HFF-Myc (cell line): ENCODE measurements around the gene CDCA4.
"Not testable (repeated sequence)": the region's sequence is repeated elsewhere in the genome, so short reads cannot be mapped to it uniquely, and the experiment has no call there.

Experiments
- DNase-seq: peaks from one replicate; pipeline ENCODE4 v3.0.0-alpha.2; 2011; ENCODE audit warnings: low read depth; ENCODE audit errors: extremely low read depth
- H3K4me3 ChIP-seq: replicated peaks from 2 replicates; pipeline ENCODE4 v1.5.1; 2011; ENCODE audit warnings: low read depth, mild to moderate bottlenecking, control low read depth, low read length
- TF ChIP-seq, protein P1 (sequence below): IDR thresholded peaks from 2 replicates; pipeline ENCODE4 v1.5.1; 2012; ENCODE audit warnings: mild to moderate bottlenecking, low read depth, low read length, control low read depth; ENCODE audit errors: missing control alignments

CDCA4 gene

DNA sequence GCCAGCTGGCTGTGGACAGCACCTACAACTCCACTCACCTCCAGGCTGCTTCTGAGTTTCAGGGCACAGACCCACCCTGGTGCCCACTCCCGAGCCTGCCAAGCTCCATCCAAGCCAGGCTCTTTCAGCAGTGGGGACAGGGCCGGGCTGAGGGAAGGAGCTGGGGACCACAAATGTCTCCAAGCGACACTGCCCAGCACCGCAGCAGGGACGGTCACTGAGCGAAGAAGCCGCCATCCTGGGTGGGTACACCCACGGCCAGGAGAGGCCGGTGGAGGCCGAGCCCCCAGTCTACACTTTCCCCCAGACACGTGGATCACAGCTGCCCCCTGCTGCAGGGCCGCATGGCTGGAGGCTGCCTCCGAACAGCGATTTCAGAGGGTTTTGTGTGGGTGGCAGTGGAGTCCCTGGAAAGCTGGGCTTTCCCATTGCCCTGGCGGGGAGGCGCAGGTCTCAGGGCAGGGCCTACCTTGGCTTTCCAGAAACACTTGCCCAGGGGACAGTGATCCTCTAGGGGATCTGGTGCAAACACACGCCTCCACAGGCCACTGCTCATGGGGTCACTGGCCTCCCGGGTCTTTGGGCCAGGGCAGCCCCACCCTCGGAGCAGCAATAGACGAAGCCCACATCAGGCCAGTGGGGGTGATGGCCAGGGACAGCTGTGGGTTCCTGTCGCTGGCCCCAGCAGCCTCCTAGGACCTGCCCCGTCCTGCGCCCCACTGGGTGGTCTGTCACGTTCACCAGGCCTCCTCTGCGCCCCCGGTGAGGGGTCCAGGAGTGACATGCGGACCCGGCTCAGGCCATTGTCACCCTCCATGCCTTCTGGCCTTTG is 45.6 kb upstream of the CDCA4 start:
- TF ChIP-seq, protein P1, sequence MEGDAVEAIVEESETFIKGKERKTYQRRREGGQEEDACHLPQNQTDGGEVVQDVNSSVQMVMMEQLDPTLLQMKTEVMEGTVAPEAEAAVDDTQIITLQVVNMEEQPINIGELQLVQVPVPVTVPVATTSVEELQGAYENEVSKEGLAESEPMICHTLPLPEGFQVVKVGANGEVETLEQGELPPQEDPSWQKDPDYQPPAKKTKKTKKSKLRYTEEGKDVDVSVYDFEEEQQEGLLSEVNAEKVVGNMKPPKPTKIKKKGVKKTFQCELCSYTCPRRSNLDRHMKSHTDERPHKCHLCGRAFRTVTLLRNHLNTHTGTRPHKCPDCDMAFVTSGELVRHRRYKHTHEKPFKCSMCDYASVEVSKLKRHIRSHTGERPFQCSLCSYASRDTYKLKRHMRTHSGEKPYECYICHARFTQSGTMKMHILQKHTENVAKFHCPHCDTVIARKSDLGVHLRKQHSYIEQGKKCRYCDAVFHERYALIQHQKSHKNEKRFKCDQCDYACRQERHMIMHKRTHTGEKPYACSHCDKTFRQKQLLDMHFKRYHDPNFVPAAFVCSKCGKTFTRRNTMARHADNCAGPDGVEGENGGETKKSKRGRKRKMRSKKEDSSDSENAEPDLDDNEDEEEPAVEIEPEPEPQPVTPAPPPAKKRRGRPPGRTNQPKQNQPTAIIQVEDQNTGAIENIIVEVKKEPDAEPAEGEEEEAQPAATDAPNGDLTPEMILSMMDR = no peak
- H3K4me3 ChIP-seq = no peak overlapping the region
- no peak for DNase-seq

DNA sequence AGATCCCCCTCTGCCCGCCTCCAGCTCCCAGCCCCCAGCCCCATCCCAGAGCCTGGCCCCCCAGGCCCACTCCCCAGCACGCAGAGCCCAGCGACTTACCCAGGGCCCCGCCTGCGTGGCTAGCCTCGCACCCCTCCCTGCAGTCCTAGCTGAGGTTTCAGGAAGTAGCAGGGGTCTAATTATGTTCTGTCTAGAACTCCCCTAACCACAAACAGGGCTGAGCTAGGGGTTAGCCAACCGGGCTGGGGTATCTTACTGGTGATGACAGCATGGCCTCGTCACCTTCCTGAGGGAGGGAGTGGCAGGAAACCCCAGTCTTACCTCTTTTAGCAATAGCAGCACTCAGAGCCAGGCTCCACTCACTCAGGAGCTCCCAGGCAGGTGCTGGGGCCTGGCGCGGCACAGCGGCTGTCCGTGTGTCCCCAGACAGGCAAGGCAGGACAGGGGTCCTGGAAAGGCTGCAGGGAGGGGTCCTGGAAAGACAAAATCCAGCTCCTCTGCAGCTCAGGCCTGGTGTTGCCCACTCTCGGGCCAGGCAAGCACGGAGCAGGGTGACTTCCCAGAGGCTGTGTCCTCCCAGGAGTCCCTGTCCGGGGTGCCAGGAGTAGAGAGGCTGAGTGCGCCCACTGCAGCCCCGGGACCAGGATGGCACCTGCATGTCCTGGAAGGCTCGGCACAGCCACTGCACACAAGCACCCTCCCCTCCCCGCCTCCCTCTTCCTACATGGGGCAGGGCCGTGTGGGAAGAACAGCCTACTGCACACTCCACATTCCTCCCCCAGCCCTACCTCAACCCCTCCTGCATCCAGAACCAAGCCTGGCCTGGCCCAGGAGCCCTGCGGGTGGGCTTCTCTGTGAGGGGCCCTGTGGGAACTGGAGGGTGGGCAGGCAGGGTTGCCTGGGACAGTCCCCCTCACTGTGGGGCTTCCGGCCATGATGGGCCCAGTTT is 44.7 kb upstream of the CDCA4 start, which contains the start of gene GPR132:
TSS of gene GPR132 (minus strand) at position 151 of the 949 bp plus-strand sequence. CDS start 10,010 bp downstream, outside the sequence.
- DNase-seq = no peak
- TF ChIP-seq, protein P1 = no peak
- no peak within 1 kb of the TSS for H3K4me3 ChIP-seq

DNA sequence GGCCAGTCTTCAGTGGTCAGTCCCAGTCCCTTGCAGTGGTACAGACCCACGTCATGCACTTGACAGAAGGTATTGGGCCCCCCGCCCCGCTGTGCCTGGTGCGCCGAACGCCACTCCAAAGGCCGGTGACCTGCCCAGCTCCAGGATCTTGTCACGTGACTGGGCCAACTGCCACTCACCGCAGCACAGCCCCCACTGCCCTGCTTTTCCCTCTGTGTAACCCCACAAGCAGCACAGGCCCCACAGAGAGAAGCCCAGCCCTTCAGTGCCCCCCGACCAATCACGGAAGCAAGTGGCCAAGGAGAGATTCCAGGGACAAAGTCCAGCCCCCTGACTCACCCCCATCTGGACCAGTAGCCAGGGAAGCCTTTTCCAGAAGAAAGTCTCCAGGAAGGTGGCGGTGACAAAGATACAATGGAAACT is 43.8 kb upstream of the CDCA4 start:
- TF ChIP-seq, protein P1 = no peak
- DNase-seq = no peak
- no peak overlapping the region for H3K4me3 ChIP-seq

DNA sequence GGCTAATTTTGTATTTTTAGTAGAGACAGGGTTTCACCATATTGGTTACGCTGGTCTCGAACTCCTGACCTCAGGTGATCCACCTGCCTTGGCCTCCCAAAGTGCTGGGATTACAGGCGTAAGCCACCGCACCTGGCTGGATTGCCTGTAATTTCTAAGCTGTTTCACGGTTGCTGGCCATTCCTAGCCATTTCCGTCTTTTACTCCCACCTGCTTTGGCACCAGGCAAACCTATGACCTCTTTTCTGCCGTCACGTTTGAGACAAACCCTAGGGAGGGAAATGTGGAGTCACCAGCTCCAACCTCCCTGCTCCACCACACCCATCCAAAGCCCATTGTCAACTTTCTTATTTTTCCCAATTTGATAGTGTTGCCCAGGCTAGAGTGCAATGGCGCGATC is 43.1 kb upstream of the CDCA4 start:
- TF ChIP-seq, protein P1 = no peak
- H3K4me3 ChIP-seq = no peak overlapping the region
- DNase-seq = no peak

DNA sequence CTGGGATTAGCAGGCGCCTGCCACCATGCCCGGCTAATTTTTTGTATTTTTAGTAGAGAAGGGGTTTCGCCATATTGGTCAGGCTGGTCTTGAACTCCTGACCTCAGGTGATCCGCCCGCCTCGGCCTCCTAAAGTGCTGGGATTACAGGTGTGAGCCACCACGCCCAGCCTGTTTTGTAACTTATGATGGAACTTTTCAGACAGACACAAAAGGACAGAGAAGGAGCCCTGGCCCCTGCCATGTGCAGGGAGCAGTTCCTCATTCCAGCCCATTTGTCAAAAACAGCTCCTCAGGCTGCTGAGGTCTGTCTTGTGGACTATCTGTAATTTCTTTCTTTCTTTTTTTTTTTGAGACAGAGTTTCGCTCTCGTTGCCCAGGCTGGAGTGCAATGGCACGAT is 42.6 kb upstream of the CDCA4 start:
- not testable (repeated sequence) for DNase-seq

DNA sequence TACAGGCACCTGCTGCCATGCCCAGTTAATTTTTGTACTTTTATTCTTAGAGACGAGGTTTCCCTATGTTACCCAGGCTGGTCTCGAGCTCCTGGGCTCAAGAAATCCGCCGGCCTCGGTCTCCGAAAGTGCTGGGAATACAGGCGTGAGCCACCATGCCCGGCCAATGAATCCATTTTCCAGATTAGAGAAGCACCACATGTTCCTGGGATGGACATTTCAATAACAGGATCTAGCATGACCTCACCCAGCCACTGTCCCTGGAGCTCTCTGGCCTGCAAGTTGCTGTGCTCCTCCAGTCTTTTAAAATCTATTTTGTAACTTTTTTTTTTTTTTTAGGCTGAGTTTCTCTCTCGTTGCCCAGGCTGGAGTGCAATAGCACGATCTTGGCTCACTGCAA is 42.2 kb upstream of the CDCA4 start:
- no peak overlapping the region for H3K4me3 ChIP-seq
- TF ChIP-seq, protein P1 = no peak
- no peak for DNase-seq

More for the DNA sequence above, 42.6 kb upstream of the CDCA4 start:
- not testable (repeated sequence) for H3K4me3 ChIP-seq

DNA sequence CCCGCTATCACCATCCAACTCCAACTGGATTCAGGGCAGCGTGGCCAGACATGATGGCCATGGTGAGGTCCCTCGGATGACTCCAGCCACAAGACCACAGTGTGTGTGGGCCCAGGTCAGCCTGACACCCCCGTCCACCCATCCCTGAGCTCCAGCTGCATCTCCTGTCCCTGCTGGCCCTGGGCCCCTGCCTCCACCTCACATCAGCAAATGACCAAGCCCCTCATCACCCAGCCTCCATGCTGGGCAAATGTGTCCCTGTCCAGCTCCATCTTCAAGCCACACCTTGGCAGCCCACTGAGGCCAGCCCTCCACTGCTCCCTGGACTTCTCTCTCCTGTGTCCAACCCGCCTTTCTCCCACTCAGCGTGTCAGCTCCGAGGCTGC is 41.2 kb upstream of the CDCA4 start:
- no peak overlapping the region for H3K4me3 ChIP-seq
- TF ChIP-seq, protein P1 = no peak
- DNase-seq = no peak
